ENCODE measurements around the gene FKBP9. TPM values are rescaled to one million over a fixed set of nuclear protein-coding genes. Genes with fewer than 3 reads are reported as not detected.
"Not testable (repeated sequence)": the region's sequence is repeated elsewhere in the genome, so short reads cannot be mapped to it uniquely, and the experiment has no call there.

The FKBP9 gene
- total RNA-seq: 195 and 200 TPM in 2 replicates
- 676 TPM for polyA plus RNA-seq (2012)

DNA sequence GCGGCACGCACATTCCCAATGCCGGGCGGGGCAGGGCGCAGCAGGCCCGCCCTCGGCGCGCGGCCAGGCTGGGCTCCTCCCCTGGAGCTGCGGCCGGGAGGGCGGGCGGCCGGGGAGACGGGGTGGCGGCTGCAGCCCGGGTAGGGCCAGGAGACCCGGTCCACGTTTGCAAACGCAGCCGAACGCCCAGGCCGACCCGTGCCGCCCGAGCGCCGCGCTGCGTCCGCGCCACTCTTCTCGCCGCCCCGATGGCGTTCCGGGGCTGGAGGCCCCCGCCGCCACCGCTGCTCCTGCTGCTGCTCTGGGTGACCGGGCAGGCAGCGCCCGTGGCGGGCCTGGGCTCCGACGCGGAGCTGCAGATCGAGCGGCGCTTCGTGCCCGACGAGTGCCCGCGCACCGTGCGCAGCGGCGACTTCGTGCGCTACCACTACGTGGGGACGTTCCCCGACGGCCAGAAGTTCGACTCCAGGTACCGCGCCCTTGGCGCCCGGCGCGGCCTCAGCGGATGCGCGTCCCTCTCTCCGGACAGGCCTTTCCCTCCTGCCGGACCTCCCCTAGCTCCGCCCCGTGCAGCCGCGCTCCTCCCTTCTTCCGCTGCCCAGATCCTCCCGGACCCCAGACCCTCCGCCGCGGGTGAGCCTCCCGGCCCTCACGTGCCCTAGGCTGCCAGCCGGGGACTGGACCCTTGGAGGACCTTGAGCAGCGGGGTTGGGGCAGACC is at the start of gene FKBP9:
TSS of gene FKBP9 (plus strand) at position 115 of the 720 bp plus-strand sequence. CDS start at position 249, 134 bp downstream.
- peak; percentile 97 for DNase-seq (ENCODE audit: low read depth)

- no peak for DNase-seq (ENCODE audit: low read depth)
Observed at GRCh38 chr7:32910195-32910594, 47.0 kb upstream of the FKBP9 start.

- DNase-seq (ENCODE audit: low read depth): no peak
Observed at GRCh38 chr7:32914184-32914583, 43.1 kb upstream of the FKBP9 start.

GRCh38 chr7:32915041-32915536 is 42.2 kb upstream of the FKBP9 start:
- DNase-seq (ENCODE audit: low read depth): no peak

- no peak for DNase-seq (ENCODE audit: low read depth)
Observed at GRCh38 chr7:32916006-32916405, 41.2 kb upstream of the FKBP9 start.

GRCh38 chr7:32916994-32917393 is 40.2 kb upstream of the FKBP9 start:
- DNase-seq (ENCODE audit: low read depth): not testable (repeated sequence)

DNA sequence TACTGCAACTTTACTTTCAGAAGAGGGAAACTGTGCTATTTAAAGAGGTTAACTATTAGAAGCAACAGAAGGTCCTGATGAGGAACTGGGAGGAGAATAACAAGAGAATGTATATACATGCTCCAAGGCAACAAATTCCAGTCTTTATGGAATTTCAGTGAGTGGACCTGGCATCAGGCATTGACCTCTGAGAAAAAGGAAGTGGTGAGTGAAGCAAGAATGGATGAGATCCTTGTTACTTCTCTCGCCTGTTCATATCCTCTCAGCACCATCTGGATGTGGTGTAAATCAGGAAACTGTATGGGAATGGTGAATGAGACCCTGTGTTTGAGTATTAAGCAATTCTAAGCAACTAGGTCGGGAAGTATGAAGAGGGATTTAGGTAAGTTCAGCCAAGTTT is 35.3 kb upstream of the FKBP9 start:
- no peak for DNase-seq (ENCODE audit: low read depth)

GRCh38 chr7:32928785-32929298 is 28.4 kb upstream of the FKBP9 start:
- DNase-seq (ENCODE audit: low read depth): no peak

DNA sequence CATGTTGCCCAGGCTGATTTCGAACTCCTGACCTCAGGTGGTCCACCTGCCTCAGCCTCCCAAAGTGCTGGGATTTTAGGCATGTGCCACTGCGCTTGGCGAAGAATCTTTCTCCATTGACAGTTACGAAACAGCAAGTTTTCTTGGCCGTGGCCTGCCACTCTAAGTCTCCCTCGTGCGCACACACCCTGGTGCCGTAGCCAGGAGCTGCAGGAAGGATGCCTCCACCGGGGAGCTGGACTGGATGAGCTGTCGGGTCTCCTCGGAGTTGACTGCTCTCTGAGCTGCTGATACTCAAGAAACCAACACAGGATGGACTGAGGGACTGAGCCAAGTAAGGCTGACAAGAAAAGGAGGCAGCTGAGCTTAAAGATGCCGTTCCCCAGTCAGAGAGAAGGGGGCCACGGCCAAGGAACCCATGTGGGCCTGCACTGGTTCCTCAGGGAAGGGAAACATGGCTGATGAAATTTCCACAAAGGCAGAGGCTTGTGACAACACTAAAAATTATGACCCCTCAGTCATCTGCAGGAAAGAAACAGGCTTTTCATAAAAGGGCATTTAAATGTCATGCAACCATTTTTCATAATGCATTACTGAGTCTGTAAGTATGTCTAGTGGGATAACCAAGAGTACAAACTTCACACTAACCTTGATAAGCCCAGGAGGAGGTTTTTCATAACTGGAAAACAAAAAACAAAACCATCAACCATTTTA is 27.7 kb upstream of the FKBP9 start:
- DNase-seq (ENCODE audit: low read depth): no peak

DNA sequence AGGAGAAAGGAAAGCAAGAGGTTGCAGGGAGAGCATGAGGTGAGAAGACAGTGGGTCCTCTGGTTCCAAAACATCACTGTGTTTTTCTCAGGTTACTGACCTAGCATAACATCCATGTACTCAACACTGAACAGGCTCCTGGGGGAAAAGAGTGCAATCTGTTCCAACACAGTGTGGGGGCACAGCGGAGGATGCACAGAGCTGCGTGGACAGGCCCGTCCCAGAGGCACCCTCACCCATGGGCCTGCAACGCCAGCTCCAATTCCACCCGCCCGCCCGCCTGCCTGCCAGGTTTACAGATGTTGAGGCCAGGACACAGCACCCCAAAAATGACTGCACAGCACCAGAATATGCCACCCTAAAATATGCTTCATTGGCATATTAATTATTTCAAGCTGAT is 26.9 kb upstream of the FKBP9 start:
- DNase-seq (ENCODE audit: low read depth): no peak

DNA sequence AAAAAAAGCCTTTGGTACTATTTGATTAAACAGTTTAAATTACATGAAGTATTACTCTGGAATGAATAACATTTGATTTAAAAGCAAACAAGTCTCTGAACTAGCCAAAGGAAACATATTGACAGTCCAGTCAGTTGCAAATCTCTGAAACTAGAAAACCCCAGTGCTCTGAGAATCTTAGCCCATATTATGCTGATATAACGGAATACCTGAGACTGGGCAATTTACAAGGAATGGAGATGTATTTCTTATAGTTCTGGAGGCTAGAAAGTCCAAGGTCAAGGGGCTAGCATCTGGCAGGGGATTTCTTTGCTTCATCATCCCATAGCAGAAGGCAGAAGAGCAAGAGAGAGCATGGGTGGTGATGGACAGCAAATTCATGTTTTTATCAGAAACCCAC is 21.7 kb upstream of the FKBP9 start:
- no peak for DNase-seq (ENCODE audit: low read depth)

DNA sequence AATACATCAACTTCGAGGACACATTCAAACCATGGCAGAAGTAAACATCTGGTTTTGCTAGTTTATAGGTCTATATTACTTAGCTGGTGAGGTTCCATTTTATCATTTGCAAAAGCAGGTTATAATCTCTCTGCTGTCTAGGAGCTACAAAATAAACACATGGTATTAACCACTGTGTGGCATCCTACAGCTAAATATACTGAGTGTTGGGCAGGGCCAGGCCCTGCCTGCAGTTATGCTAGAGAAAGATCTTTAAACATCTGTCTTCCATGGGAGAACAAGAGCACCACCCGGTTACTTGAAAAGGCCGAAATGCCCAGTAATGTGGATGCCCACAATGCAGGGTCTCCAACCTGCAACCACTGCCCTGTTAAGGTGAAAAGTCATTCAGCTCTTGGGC is 20.6 kb upstream of the FKBP9 start:
- DNase-seq (ENCODE audit: low read depth): peak; percentile 31

GRCh38 chr7:32937344-32938174 is 19.7 kb upstream of the FKBP9 start:
- peak; percentile 48 for DNase-seq (ENCODE audit: low read depth)

DNA sequence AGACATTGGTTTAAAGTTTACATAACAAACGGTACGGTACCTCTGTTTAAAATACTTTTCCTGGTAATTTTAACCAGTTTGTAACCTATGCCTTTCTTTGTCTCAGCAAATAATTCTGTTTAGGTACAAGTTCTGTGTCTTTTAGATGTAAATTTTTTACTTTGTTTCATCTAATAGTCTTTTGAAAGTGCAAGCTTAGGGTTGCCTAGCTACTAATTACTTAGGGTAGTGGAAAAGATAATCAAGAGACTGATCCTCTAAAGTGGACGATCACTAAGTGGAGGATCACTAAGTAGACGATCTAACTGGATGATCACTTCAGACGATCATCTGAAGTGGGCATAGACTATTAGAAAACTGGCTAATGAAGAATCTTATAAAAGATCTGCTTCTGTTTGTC is 16.1 kb upstream of the FKBP9 start:
- DNase-seq (ENCODE audit: low read depth): no peak

GRCh38 chr7:32941681-32942414 is 15.4 kb upstream of the FKBP9 start:
- DNase-seq (ENCODE audit: low read depth): no peak

DNA sequence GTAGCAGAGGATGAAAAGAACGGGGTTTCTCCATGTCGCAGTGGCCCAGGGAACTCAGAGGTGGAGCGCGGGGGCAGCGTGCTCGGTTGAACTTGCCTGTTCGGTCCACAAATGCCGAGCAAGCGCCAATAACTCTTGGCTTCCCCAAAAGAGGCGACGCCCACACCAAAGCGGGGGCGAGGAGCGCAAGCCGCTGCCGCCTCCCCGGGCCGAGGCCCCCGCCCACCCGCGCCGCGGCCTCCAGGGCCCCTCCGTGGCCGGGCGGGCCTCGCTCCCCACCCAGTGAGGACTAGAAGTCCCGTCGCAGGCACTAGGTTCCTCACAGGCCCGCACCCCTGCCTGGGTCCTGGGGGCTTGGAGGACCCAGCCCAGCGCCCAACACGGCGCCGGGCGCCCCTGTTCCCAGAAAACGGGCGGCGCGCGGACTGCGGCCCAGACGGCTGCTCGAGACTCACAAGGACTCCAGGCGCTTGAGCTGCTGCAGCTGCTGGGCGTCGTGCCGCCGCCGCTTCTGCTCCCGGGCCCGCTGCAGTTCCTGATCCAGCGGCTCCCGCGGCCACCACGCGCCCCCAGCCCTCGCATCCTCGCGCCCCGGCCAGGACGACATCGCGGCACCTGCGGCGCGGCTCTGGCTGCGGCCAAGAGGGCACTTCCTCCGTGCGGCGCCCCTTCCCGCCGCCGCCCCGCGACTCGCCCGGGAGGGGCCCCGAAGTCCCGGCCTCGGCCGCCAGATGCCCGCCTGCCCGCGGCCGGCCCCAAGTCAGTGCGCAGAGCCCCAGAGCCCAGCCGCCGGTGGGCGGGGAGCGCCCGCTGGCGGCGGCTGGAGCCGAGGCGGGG is 14.6 kb upstream of the FKBP9 start:
- peak; percentile 90 for DNase-seq (ENCODE audit: low read depth)

DNA sequence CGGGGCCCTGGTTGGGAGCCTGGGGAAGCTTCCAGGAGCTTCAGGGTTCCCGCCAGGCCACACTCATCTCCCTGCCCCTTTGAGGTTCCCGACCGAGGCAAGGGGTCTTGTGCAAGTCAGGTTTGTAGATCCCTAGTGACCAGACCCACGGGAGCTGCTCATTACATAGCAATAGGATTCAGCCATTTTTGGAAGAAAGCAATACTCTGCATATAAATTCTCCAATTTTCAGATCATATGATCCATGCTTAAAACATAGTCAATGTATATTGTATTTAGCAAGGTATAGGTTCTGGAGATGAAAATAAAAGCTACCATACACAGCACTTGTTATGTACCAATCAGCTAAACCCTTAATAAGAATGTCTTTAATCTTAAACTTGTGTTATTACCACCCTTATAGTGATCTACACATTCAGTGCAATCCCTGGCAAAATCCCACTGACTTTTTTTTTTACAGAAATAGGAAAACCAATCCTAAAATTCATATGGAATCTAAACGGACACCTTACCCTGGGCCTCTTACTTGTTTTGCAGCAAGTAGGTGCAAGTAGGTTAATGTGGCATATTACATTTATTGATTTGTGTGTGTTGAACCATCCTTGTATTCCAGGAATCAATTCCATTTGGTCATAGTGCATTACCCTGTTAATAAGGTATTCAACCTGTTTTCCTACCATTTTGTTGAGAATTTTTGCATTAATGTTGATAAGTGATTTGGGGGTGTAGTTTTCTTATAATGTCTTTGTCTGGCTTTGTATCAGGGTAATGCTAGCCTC is 13.8 kb upstream of the FKBP9 start:
- no peak for DNase-seq (ENCODE audit: low read depth)

- no peak for DNase-seq (ENCODE audit: low read depth)
Observed at GRCh38 chr7:32947420-32947983, 9.7 kb upstream of the FKBP9 start.

DNA sequence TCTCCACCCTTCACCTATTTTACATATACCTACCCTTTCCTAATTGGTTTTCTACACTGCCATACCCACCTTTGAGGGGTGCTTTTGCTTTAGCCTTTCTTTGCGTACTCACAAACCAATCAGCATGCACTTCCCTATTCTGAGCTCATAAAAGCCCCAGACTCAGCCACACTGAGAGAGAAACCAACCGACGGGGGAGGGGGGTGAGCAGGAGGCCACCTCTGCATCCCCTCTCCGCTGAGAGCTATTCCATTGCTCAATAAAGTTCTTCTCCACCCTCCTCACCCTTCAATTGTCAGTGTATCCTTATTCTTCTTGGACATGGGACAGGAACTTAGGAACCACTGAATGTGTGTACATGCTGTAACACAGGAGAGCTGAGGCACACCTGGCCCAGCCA is 9.0 kb upstream of the FKBP9 start:
- no peak for DNase-seq (ENCODE audit: low read depth)

All from myocyte (in vitro differentiated cells).